Measurements from ENCODE around the gene CCDC177. TPM values are rescaled to one million over a fixed set of nuclear protein-coding genes. Genes with fewer than 3 reads are reported as not detected.

Gene CCDC177
- total RNA-seq, 5 donors from 2014 or later (not counting 1 experiment from before 2014, with no cell fraction given), result not detected

DNA sequence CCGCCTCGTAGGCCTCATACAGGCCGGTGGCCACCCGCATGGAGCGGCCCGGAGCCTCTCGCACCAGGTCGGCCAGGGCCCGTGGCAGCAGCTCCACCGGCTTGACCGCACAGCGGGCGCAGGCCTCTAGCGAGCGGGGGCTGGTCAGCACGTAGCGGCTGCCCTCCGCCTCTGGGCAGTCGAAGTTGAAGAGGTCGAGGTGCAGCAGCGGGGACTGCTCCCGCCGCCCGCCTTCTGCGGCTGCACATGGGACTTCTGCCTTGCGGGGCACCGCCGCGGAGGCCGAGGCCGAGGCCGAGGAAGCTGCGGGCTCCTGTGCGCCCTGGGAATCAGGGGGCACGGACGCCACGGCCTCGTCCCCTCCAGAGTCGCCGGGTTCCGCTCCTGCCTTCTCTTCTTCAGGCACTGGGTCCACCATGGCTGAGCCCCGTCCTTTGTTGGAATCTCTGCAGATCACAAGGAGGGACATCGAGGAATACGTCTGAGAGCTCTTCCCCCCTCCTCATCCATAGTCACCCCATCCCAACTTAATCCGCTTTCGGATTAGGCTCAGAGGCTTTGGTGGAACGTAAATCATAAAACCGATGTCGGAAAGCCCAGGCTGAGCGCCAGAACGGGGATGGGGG is 1.4 kb downstream of the CCDC177 start:
- CTCF ChIA-PET, result interaction anchor here in 1 of 2 donors (0.5 to 0.7 kb wide), 2 partner anchors 92 to 97 kb away, joined by 3 to 9 read pairs; no protein-coding TSS in a partner anchor
- DNase-seq (no peak), ATAC-seq (replicated peaks in 1 of 4) (no peak)
- POLR2A ChIA-PET, result interaction anchor here in 1 of 2 donors (0.6 kb wide), 1 partner anchor 66 kb away, joined by 4 read pairs; no protein-coding TSS in a partner anchor
- Mint-ChIP-seq H3K4me1 (peaks cover 12 to 20% (median 14%) of the 10 kb centered on the region in 3 donors), H3K4me3 (peak overlapping the region; percentile 43 to 83 (median 52)), H3K36me3 (no peaks in the 10 kb centered on the region), H3K9me3 (no peaks in the 10 kb centered on the region), H3K27ac (peak overlapping the region in 1 of 2 donors; percentile 19), H3K27me3 (peaks cover 45 to 62% of the 10 kb centered on the region in 2 donors)
- WGBS (ENCODE audit: insufficient coverage), result 20% methylated on average over 46 of the region's 51 CpGs
- Histone ChIP-seq H3K4me3 (ENCODE audit: control insufficient read depth in 1 of 2, extremely low read depth in 1 of 2, low read length in 1 of 2) (peak overlapping the region in 1 of 2 donors; percentile 11), H3K4me1 (ENCODE audit: control insufficient read depth in 1 of 2, extremely low read depth in 1 of 2, insufficient read depth in 2 of 2, low read length in 2 of 2) (peaks cover 2 to 27% of the 10 kb centered on the region in 2 experiments), H3K36me3 (ENCODE audit: control insufficient read depth in 2 of 2, extremely low read depth in 1 of 2, insufficient read depth in 1 of 2, low read length in 1 of 2) (no peaks in the 10 kb centered on the region), H3K27me3 (replicated peaks in 1 of 2; ENCODE audit: control insufficient read depth in 2 of 2, extremely low read depth in 1 of 2, insufficient read depth in 2 of 2, low read length in 1 of 2) (peaks cover 27 to 66% of the 10 kb centered on the region in 2 experiments), H3K9me3 (no peaks in the 10 kb centered on the region), H3K27ac (ENCODE audit: low read length) (no peak overlapping the region)

DNA sequence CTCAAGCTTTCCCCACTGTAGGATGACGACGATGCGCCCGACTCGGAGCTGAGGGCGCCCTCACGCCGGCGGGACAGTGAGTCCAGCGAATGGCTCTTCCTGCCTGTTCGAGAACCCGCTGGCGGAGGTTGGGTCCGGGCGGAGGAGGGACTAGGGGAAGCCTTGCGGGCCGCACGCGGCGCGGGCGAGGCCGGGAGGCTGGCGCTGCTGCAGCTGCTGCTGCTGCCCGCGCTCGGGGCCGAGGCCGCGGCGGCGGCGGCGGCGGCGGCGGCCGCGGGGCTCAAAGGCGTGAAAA is 1.9 kb downstream of the CCDC177 start:
- peaks cover 2 to 27% of the 10 kb centered on the region in 2 experiments for H3K4me1 ChIP-seq (ENCODE audit: control insufficient read depth in 1 of 2, extremely low read depth in 1 of 2, insufficient read depth in 2 of 2, low read length in 2 of 2)
- no peak overlapping the region for H3K4me3 ChIP-seq (ENCODE audit: control insufficient read depth in 1 of 2, extremely low read depth in 1 of 2, low read length in 1 of 2)
- Mint-ChIP-seq H3K4me1 (peaks cover 12 to 20% (median 14%) of the 10 kb centered on the region in 3 donors), H3K4me3 (peak overlapping the region in 1 of 3 donors; percentile 61), H3K27ac (no peak overlapping the region), H3K36me3 (no peaks in the 10 kb centered on the region), H3K27me3 (peaks cover 50 to 66% of the 10 kb centered on the region in 2 donors), H3K9me3 (no peaks in the 10 kb centered on the region)
- no peaks in the 10 kb centered on the region for H3K9me3 ChIP-seq
- peaks cover 30 to 66% of the 10 kb centered on the region in 2 experiments for H3K27me3 ChIP-seq (replicated peaks in 1 of 2; ENCODE audit: control insufficient read depth in 2 of 2, extremely low read depth in 1 of 2, insufficient read depth in 2 of 2, low read length in 1 of 2)
- H3K27ac ChIP-seq (ENCODE audit: low read length), result no peak overlapping the region
- no peaks in the 10 kb centered on the region for H3K36me3 ChIP-seq (ENCODE audit: control insufficient read depth in 2 of 2, extremely low read depth in 1 of 2, insufficient read depth in 1 of 2, low read length in 1 of 2)
- ChIA-PET POLR2A (no interaction called here), CTCF (interaction anchor here in 1 of 2 donors (0.7 kb wide), 1 partner anchor 92 kb away, joined by 9 read pairs; no protein-coding TSS in a partner anchor)
- ATAC-seq (replicated peaks in 1 of 4) (no peak), DNase-seq (no peak)
- 23% methylated on average over 40 of the region's 40 CpGs for WGBS (ENCODE audit: insufficient coverage)

DNA sequence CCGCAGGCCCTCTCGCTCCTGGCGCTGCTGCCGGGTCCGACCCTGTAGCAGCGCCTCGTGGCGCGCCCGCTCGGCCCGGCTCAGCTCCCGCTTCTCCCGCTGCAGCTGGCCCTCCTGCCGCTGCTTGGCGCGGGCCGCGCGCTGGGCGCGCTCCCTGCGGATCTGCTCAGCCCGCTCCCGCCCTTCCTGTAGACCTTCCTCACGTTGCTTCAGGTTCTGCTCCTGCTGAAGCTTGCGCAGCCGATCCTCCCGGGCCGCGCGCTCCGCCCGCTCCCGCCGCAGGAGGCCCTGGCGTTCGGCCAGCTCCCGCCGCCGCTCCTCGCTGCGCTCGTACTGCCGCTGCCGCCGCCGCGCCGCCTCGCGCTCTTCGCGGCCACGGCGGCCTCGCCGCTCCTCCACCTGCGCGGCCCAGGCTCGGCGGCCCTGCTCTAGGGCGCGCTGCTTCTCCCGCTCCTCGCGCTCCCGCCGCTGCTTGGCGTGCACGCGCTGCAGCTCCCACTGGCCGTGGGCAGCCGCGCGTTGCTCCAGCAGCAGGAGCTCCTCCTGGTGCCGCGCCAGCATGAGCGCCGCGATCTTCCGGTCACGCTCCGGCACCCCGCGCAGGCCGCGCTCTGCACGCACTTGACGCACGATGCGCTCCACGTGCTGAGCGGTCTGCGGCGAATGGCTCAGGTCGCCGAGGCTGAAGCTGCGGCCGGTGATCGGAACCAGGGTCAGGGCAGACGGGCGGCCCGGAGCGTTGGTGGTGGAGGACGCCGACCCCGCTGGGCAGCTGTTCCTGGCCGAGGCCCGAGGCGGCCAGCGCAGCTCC is 2.4 kb downstream of the CCDC177 start:
- Histone ChIP-seq H3K9me3 (no peaks in the 10 kb centered on the region), H3K27ac (ENCODE audit: low read length) (no peak overlapping the region), H3K4me1 (ENCODE audit: control insufficient read depth in 1 of 2, extremely low read depth in 1 of 2, insufficient read depth in 2 of 2, low read length in 2 of 2) (peaks cover 2 to 27% of the 10 kb centered on the region in 2 experiments), H3K27me3 (replicated peaks in 1 of 2; ENCODE audit: control insufficient read depth in 2 of 2, extremely low read depth in 1 of 2, insufficient read depth in 2 of 2, low read length in 1 of 2) (peaks cover 28 to 61% of the 10 kb centered on the region in 2 experiments), H3K4me3 (ENCODE audit: control insufficient read depth in 1 of 2, extremely low read depth in 1 of 2, low read length in 1 of 2) (peak overlapping the region in 1 of 2 donors; percentile 58), H3K36me3 (ENCODE audit: control insufficient read depth in 2 of 2, extremely low read depth in 1 of 2, insufficient read depth in 1 of 2, low read length in 1 of 2) (no peaks in the 10 kb centered on the region)
- peak overlapping the region in 2 of 3 donors; percentile 28 to 61 for H3K4me3 Mint-ChIP-seq
- DNase-seq (peak in 2 of 35 experiments; percentile 7 to 22), ATAC-seq (replicated peaks in 1 of 4) (peak in 1 of 4 experiments; percentile 14)
- H3K9me3 Mint-ChIP-seq, result no peaks in the 10 kb centered on the region
- H3K27me3 Mint-ChIP-seq, result peaks cover 56 to 71% of the 10 kb centered on the region in 2 donors
- no peaks in the 10 kb centered on the region for H3K36me3 Mint-ChIP-seq
- ChIA-PET CTCF (interaction anchor here (0.5 to 0.6 kb wide), 4 partner anchors 19 to 159 kb away, joined by 3 to 8 read pairs (median 4); no protein-coding TSS in a partner anchor), POLR2A (no interaction called here)
- 13% methylated on average over 112 of the region's 112 CpGs for WGBS (ENCODE audit: insufficient coverage)
- H3K27ac Mint-ChIP-seq, result no peak overlapping the region
- peaks cover 12 to 20% (median 14%) of the 10 kb centered on the region in 3 donors for H3K4me1 Mint-ChIP-seq

DNA sequence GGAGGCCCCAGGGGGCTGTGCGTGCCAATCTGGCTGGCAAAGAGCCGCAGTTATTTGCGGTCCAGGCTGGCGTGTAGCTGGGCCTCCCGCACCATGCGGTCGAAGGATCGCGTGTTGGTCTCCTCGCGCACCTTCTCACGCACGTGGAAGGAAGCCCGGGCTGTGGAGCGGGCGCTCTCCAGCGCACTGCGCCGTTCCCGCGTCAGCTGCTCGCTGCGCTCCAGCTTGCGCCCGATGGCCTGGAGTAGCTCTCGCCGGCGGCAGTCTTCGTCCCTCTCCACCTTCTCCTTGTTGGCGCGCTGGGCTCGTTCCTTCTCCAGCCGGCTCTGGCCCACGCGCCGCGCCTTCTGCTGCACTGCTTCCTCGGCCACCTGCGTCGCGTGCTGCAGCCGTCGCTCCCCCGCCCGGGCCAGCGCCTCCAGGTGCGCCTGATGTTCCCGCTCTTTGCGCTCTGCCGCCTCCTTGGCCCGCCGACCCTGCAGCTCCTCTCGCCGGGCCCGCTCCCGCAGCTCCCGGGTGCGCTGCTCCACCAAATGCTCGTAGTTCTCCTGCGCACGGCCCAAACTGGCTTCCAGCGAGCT is 3.1 kb downstream of the CCDC177 start:
- Mint-ChIP-seq H3K4me3 (peak overlapping the region in 1 of 3 donors; percentile 61), H3K27me3 (peaks cover 58 to 70% of the 10 kb centered on the region in 2 donors), H3K4me1 (peaks cover 12 to 20% (median 14%) of the 10 kb centered on the region in 3 donors), H3K9me3 (no peaks in the 10 kb centered on the region), H3K27ac (no peak overlapping the region), H3K36me3 (no peaks in the 10 kb centered on the region)
- Histone ChIP-seq H3K27me3 (replicated peaks in 1 of 2; ENCODE audit: control insufficient read depth in 2 of 2, extremely low read depth in 1 of 2, insufficient read depth in 2 of 2, low read length in 1 of 2) (peaks cover 28 to 57% of the 10 kb centered on the region in 2 experiments), H3K9me3 (no peaks in the 10 kb centered on the region), H3K27ac (ENCODE audit: low read length) (no peak overlapping the region), H3K36me3 (ENCODE audit: control insufficient read depth in 2 of 2, extremely low read depth in 1 of 2, insufficient read depth in 1 of 2, low read length in 1 of 2) (no peaks in the 10 kb centered on the region), H3K4me1 (ENCODE audit: control insufficient read depth in 1 of 2, extremely low read depth in 1 of 2, insufficient read depth in 2 of 2, low read length in 2 of 2) (peaks cover 2 to 27% of the 10 kb centered on the region in 2 experiments), H3K4me3 (ENCODE audit: control insufficient read depth in 1 of 2, extremely low read depth in 1 of 2, low read length in 1 of 2) (peak overlapping the region in 1 of 2 donors; percentile 58)
- ChIA-PET CTCF (interaction anchor here (0.5 to 0.6 kb wide), 3 partner anchors 20 to 159 kb away, joined by 3 to 8 read pairs (median 4); no protein-coding TSS in a partner anchor), POLR2A (no interaction called here)
- DNase-seq (peak in 1 of 35 experiments; percentile 2), ATAC-seq (replicated peaks in 1 of 4) (no peak)
- whole genome bisulfite sequencing (ENCODE audit: insufficient coverage), result 20% methylated on average over 62 of the region's 62 CpGs

DNA sequence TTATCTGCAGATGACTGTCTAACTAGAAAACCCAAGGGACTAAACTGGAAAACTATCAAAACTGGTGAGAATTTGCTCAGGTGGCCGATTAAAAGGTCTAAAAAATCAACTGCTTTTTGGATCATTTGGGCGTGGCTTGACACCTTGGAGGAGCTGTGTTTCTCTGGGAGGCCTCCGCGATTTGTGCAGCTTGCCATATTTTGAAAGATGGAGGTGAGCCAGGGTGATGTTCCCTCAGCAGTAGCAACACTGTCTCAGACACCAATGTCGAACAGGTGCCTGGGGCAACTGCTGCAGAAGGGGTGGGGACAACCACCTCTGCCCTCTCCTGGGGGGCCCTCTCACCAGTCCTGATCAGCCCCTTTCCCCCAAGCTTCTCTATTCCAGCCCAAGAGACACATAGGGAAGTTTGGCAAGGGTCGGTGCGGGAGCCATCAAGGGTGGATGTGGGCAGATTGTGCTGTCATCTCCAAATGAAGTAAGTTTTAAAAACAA is 3.8 kb downstream of the CCDC177 start:
- no peaks in the 10 kb centered on the region for H3K36me3 ChIP-seq (ENCODE audit: control insufficient read depth in 2 of 2, extremely low read depth in 1 of 2, insufficient read depth in 1 of 2, low read length in 1 of 2)
- no peak overlapping the region for H3K27ac ChIP-seq (ENCODE audit: low read length)
- no peak for ATAC-seq (replicated peaks in 1 of 4)
- ChIA-PET CTCF (no interaction called here), POLR2A (no interaction called here)
- peaks cover 2 to 27% of the 10 kb centered on the region in 2 experiments for H3K4me1 ChIP-seq (ENCODE audit: control insufficient read depth in 1 of 2, extremely low read depth in 1 of 2, insufficient read depth in 2 of 2, low read length in 2 of 2)
- peak overlapping the region in 2 of 3 donors; percentile 13 to 61 for H3K4me3 Mint-ChIP-seq
- H3K4me3 ChIP-seq (ENCODE audit: control insufficient read depth in 1 of 2, extremely low read depth in 1 of 2, low read length in 1 of 2), result no peak overlapping the region
- WGBS (ENCODE audit: insufficient coverage), result 82% methylated on average over 3 of the region's 7 CpGs
- no peak for DNase-seq
- peaks cover 27 to 54% of the 10 kb centered on the region in 2 experiments for H3K27me3 ChIP-seq (replicated peaks in 1 of 2; ENCODE audit: control insufficient read depth in 2 of 2, extremely low read depth in 1 of 2, insufficient read depth in 2 of 2, low read length in 1 of 2)
- H3K27ac Mint-ChIP-seq, result no peak overlapping the region
- peaks cover 58 to 67% of the 10 kb centered on the region in 2 donors for H3K27me3 Mint-ChIP-seq
- peaks cover 12 to 20% (median 14%) of the 10 kb centered on the region in 3 donors for H3K4me1 Mint-ChIP-seq
- no peaks in the 10 kb centered on the region for H3K36me3 Mint-ChIP-seq
- H3K9me3 ChIP-seq, result no peaks in the 10 kb centered on the region
- H3K9me3 Mint-ChIP-seq, result no peaks in the 10 kb centered on the region

DNA sequence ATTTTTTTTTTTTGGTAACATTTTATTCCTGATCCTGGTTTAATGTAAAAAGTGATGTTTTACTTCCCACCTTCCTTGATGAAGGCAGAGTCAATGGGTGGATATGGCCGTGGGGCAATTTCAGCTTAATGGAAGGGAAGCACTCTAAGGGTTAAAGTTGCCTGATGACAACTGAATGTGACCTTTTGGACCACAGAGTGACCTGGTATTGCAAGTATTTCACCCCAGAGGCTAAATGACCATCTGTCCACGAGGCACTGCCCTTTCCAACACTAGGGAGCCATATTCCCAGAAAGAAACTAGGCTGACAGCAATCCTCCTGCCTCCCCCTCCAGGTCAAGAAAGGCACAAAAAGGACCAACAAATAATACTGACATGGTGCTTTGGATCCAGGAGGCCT is 4.8 kb downstream of the CCDC177 start:
- no peak for DNase-seq

More for the DNA sequence above, 4.8 kb downstream of the CCDC177 start:
- Histone ChIP-seq H3K27ac (ENCODE audit: low read length) (no peak overlapping the region), H3K9me3 (no peaks in the 10 kb centered on the region), H3K4me1 (ENCODE audit: control insufficient read depth in 1 of 2, extremely low read depth in 1 of 2, insufficient read depth in 2 of 2, low read length in 2 of 2) (peaks cover 2 to 27% of the 10 kb centered on the region in 2 experiments), H3K27me3 (replicated peaks in 1 of 2; ENCODE audit: control insufficient read depth in 2 of 2, extremely low read depth in 1 of 2, insufficient read depth in 2 of 2, low read length in 1 of 2) (peaks cover 24 to 49% of the 10 kb centered on the region in 2 experiments), H3K4me3 (ENCODE audit: control insufficient read depth in 1 of 2, extremely low read depth in 1 of 2, low read length in 1 of 2) (no peak overlapping the region), H3K36me3 (ENCODE audit: control insufficient read depth in 2 of 2, extremely low read depth in 1 of 2, insufficient read depth in 1 of 2, low read length in 1 of 2) (no peaks in the 10 kb centered on the region)
- no peak overlapping the region for H3K27ac Mint-ChIP-seq
- peaks cover 62 to 69% of the 10 kb centered on the region in 2 donors for H3K27me3 Mint-ChIP-seq
- no peaks in the 10 kb centered on the region for H3K36me3 Mint-ChIP-seq
- no peak for ATAC-seq (replicated peaks in 1 of 4)
- H3K9me3 Mint-ChIP-seq, result no peaks in the 10 kb centered on the region
- H3K4me1 Mint-ChIP-seq, result peaks cover 11 to 20% (median 14%) of the 10 kb centered on the region in 3 donors
- POLR2A ChIA-PET, result no interaction called here
- no peak overlapping the region for H3K4me3 Mint-ChIP-seq
- WGBS (ENCODE audit: insufficient coverage), result 25% methylated on average over 1 of the region's 2 CpGs
- CTCF ChIA-PET, result interaction anchor here (0.5 to 0.7 kb wide), 2 partner anchors 54 to 635 kb away, joined by 3 read pairs; no protein-coding TSS in a partner anchor
